Tibial nerve (tissue), 3 donors: Measurements from ENCODE around the gene WDR91.

Source experiments
- CTCF ChIP-seq, 5 experiments: fragments of 200-600 bp in 3 of 5; fragments of 450-650 bp in 2 of 5; sonication (generic) in 3 of 5; IDR thresholded peaks; one replicate each; pipeline ENCODE4 v1.5.1; 2016 to 2019; ENCODE audit warnings: antibody characterized with exemption in 5 of 5, mild to moderate bottlenecking in 3 of 5, moderate library complexity in 2 of 5
- POLR2A ChIP-seq, 2 donors: fragments of 450-650 bp; IDR thresholded peaks; one replicate each; pipeline ENCODE4 v1.6.1; 2017; ENCODE audit warnings: antibody characterized with exemption in 2 of 2, mild to moderate bottlenecking in 2 of 2, moderate library complexity in 2 of 2

GRCh38 chr7:135209225-135209834 lies 2.0 kb downstream of the WDR91 start:
- TF ChIP-seq POLR2A (IDR thresholded peaks at IDR 0.05) (peak in 1 of 2 donors; percentile 18), CTCF (IDR thresholded peaks at IDR 0.05) (no peak)
